Neutrophil (primary cell): ENCODE data around the gene CDC42BPB.
"Not testable (repeated sequence)": the region's sequence is repeated elsewhere in the genome, so short reads cannot be mapped to it uniquely, and the experiment has no call there.

Experiments
- H3K27ac ChIP-seq: fragments of 200-600 bp; sonication (generic); 2 replicates; pipeline ENCODE4 v1.5.1; 2016; ENCODE audit warnings: mild to moderate bottlenecking, moderate library complexity
- H3K27me3 ChIP-seq: fragments of 200-600 bp; sonication (generic); 2 replicates; pipeline ENCODE4 v1.6.0; 2016; ENCODE audit warnings: mild to moderate bottlenecking
- H3K36me3 ChIP-seq: fragments of 200-600 bp; sonication (generic); 2 replicates; pipeline ENCODE4 v1.5.1; 2017
- H3K4me1 ChIP-seq, 2 experiments: fragments of 200-600 bp in 1 of 2; sonication (generic) in 1 of 2; 1 replicate in 1 of 2; 2 replicates in 1 of 2; pipeline versions ENCODE4 v1.5.1 to v1.6.1; 2013 to 2016; ENCODE audit warnings: low read depth in 1 of 2, low read length in 1 of 2, mild to moderate bottlenecking in 1 of 2, moderate library complexity in 1 of 2; ENCODE audit not compliant: control insufficient read depth in 1 of 2, insufficient read depth in 1 of 2
- H3K4me3 ChIP-seq, 2 experiments: fragments of 200-600 bp in 1 of 2; sonication (generic) in 1 of 2; 1 replicate in 1 of 2; 2 replicates in 1 of 2; pipeline ENCODE4 v1.5.1; 2013 to 2016; ENCODE audit warnings: low read depth in 1 of 2, low read length in 1 of 2, mild to moderate bottlenecking in 1 of 2, moderate library complexity in 1 of 2
- H3K9me3 ChIP-seq: fragments of 200-600 bp; sonication (generic); 2 replicates; pipeline ENCODE4 v1.5.1; 2016
- CTCF ChIP-seq: fragments of 200-600 bp; sonication (generic); IDR thresholded peaks from 2 replicates; pipeline ENCODE4 v1.5.1; 2016; ENCODE audit warnings: antibody characterized with exemption

Gene CDC42BPB

GRCh38 chr14:102928412-102929240 is 128.7 kb downstream of the CDC42BPB start:
- Histone ChIP-seq H3K36me3 (no peaks in the 10 kb centered on the region), H3K27ac (no peak overlapping the region), H3K4me1 (peaks cover 13 to 28% of the 10 kb centered on the region in 2 experiments), H3K27me3 (peaks cover 100% of the 10 kb centered on the region), H3K4me3 (peak overlapping the region; percentile 20 to 58), H3K9me3 (no peaks in the 10 kb centered on the region)
- TF ChIP-seq CTCF: no peak

- Histone ChIP-seq H3K36me3 (no peaks in the 10 kb centered on the region), H3K4me1 (peaks cover 13 to 28% of the 10 kb centered on the region in 2 experiments), H3K27me3 (peaks cover 100% of the 10 kb centered on the region), H3K27ac (no peak overlapping the region), H3K4me3 (peak overlapping the region; percentile 20 to 58), H3K9me3 (no peaks in the 10 kb centered on the region)
- no peak for TF ChIP-seq CTCF
Measured at GRCh38 chr14:102927878-102928411, 129.4 kb downstream of the CDC42BPB start.

GRCh38 chr14:102927346-102927877 is 129.9 kb downstream of the CDC42BPB start:
- Histone ChIP-seq H3K27me3 (peaks cover 100% of the 10 kb centered on the region), H3K9me3 (no peaks in the 10 kb centered on the region), H3K27ac (no peak overlapping the region), H3K36me3 (no peaks in the 10 kb centered on the region), H3K4me1 (peaks cover 13 to 28% of the 10 kb centered on the region in 2 experiments), H3K4me3 (peak overlapping the region in 1 of 2 experiments; percentile 58)
- TF ChIP-seq CTCF: no peak

GRCh38 chr14:102926840-102927239 is 130.5 kb downstream of the CDC42BPB start:
- H3K4me1 ChIP-seq: peaks cover 13 to 28% of the 10 kb centered on the region in 2 experiments
- not testable (repeated sequence) for H3K27ac ChIP-seq, H3K4me3 ChIP-seq, H3K9me3 ChIP-seq, H3K36me3 ChIP-seq
- peaks cover 100% of the 10 kb centered on the region for H3K27me3 ChIP-seq

- peaks cover 13 to 28% of the 10 kb centered on the region in 2 experiments for H3K4me1 ChIP-seq
- TF ChIP-seq CTCF: no peak
- peaks cover 100% of the 10 kb centered on the region for H3K27me3 ChIP-seq
Measured at GRCh38 chr14:102926104-102926503, 131.2 kb downstream of the CDC42BPB start.

GRCh38 chr14:102925646-102926045 is 131.7 kb downstream of the CDC42BPB start:
- peaks cover 100% of the 10 kb centered on the region for H3K27me3 ChIP-seq
- no peak overlapping the region for H3K4me3 ChIP-seq

More at GRCh38 chr14:102926104-102926503, 131.2 kb downstream of the CDC42BPB start:
- Histone ChIP-seq H3K9me3 (no peaks in the 10 kb centered on the region), H3K27ac (no peak overlapping the region), H3K4me3 (no peak overlapping the region), H3K36me3 (no peaks in the 10 kb centered on the region)

More at GRCh38 chr14:102925646-102926045, 131.7 kb downstream of the CDC42BPB start:
- TF ChIP-seq CTCF: no peak
- Histone ChIP-seq H3K4me1 (peaks cover 13 to 28% of the 10 kb centered on the region in 2 experiments), H3K27ac (no peak overlapping the region), H3K36me3 (no peaks in the 10 kb centered on the region), H3K9me3 (no peaks in the 10 kb centered on the region)
